AG09309 (cell line): Measurements from ENCODE around the gene LLGL2.

Experiments
- DNase-seq: peaks from one replicate; pipeline ENCODE4 v3.0.0-alpha.2; 2010; ENCODE audit warnings: low read depth
- H3K4me3 ChIP-seq: 2 replicates; pipeline ENCODE4 v1.5.1; 2011; ENCODE audit warnings: mild to moderate bottlenecking, low read depth, low read length, moderate library complexity; ENCODE audit not compliant: control insufficient read depth
- TF ChIP-seq, protein P1 (sequence below): IDR thresholded peaks from 2 replicates; pipeline ENCODE4 v1.5.1; 2011; ENCODE audit warnings: mild to moderate bottlenecking, low read depth, low read length, inconsistent platforms; ENCODE audit not compliant: insufficient read depth, control insufficient read depth; ENCODE audit errors: missing control alignments

Gene LLGL2

DNA sequence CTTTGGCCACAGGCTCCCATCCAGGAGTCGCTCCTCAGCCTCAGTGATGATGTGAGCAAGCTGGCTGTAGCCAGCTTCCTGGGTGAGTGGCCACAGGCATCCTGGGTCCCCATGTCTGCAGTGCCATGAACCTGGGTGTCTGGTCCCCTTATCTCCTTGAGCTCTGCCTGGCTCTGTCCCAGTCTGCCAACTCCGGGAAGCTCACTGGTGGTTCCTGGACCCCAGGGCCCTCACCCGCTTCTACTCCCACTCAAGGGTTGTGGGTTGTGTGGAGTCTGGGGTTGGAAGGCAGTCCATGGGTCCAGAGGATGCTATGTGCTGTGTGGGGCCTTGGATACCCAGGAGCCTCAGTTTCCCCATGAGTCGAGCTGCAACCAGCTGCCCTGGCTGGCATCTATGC is 96.0 kb downstream of the LLGL2 start:
- TF ChIP-seq, protein P1, sequence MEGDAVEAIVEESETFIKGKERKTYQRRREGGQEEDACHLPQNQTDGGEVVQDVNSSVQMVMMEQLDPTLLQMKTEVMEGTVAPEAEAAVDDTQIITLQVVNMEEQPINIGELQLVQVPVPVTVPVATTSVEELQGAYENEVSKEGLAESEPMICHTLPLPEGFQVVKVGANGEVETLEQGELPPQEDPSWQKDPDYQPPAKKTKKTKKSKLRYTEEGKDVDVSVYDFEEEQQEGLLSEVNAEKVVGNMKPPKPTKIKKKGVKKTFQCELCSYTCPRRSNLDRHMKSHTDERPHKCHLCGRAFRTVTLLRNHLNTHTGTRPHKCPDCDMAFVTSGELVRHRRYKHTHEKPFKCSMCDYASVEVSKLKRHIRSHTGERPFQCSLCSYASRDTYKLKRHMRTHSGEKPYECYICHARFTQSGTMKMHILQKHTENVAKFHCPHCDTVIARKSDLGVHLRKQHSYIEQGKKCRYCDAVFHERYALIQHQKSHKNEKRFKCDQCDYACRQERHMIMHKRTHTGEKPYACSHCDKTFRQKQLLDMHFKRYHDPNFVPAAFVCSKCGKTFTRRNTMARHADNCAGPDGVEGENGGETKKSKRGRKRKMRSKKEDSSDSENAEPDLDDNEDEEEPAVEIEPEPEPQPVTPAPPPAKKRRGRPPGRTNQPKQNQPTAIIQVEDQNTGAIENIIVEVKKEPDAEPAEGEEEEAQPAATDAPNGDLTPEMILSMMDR = no peak
- DNase-seq = no peak
- no peak overlapping the region for H3K4me3 ChIP-seq

DNA sequence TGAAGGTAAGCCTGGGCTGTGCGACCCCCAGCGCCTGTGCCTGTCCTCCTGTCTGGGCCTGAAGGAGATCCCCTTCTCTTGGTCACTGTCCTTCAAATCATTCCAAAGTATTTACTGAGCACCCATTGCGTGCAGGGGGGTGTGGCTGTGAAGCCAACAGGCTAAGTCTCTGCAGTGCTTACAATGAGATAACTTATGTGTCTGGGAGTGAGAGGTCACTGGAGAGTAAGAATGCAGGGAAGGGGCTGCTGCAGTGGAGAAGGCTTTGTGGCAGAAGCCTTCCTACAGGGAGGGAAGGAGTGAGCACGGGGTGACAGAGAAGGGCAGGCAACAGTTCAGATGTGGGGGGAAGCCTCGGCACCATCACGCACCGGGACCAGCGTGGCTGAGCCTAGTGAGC is 96.6 kb downstream of the LLGL2 start:
- H3K4me3 ChIP-seq = no peak overlapping the region
- DNase-seq = no peak
- TF ChIP-seq, protein P1 = no peak

DNA sequence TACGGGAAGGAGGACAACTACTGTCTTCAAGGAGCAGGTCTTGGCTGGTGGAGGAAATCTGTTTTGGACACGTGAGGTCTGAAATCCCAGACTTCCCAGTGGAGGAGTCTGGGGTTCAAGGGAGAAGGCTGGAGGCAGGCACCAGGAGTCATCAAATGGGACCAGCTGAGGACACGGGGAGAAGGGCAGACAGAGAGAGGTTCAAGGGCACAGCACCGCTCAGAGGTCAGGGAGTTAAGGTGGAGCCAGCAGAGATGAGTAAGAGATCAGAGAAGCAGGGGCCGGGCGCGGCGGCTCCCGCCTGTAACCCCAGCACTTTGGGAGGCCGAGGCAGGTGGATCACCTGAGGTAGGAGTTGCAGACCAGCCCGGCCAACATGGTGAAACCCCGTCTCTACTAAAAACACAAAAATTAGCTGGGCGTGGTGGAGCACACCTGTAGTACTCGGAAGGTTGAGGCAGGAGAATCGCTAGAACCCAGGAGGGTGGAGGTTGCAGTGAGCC is 97.3 kb downstream of the LLGL2 start:
- H3K4me3 ChIP-seq = no peak overlapping the region
- TF ChIP-seq, protein P1 = no peak
- no peak for DNase-seq

DNA sequence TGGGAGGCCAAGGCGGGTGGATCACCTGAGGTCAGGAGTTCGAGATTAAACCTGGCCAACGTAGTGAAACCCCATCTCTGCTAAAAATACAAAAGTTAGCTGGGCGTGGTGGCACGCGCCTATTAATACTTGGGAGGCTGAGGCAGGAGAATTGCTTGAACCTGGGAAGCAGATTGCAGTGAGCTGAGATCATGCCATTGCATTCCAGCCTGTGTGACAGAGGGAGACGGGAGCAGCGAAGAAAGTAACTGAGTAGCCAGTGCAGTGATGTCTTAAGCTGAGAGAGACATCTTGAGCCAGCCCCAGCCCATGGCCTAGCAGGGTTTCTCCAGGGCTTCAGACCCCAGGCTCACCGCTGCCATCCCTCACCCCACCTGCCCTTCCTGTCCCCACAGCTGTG is 97.9 kb downstream of the LLGL2 start:
- no peak for DNase-seq
- TF ChIP-seq, protein P1 = no peak
- H3K4me3 ChIP-seq = no peak overlapping the region

DNA sequence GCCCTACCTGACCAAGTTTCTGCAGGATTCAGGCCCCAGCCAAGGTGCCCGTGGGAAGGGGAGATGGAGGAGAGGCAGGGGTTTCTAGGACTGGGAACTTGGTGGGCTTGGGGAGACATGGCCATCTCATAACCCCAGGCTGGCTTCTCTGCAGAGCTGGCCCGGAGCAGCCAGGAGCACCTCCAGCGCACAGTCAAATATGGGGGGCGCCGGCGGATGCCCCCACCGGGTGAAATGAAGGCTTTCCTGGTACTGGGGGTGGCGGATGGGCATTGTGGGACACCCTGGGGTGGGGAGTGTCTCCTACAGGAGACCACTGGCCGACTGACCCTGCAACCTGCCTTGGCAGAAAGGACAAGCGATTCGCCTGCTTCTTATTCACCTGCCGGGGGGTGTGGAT is 98.5 kb downstream of the LLGL2 start:
- TF ChIP-seq, protein P1 = no peak
- no peak overlapping the region for H3K4me3 ChIP-seq
- no peak for DNase-seq
